SJCRH30 (cell line): Measurements from ENCODE around the gene PEG3. TPM values are rescaled to one million over a fixed set of nuclear protein-coding genes. Genes with fewer than 3 reads are reported as not detected.

Source experiments
- DNase-seq, 2 experiments: peaks; one replicate each; pipeline ENCODE4 v3.0.0-alpha.2; 2015 to 2020
- H3K27ac ChIP-seq: fragments of 250-450 bp; sonication (Bioruptor Pico); 2 replicates; pipeline ENCODE4 v1.5.1; 2020; ENCODE audit warnings: mild to moderate bottlenecking, moderate library complexity
- H3K27me3 ChIP-seq: fragments of 250-450 bp; sonication (Bioruptor Pico); 2 replicates; pipeline ENCODE4 v1.5.1; 2020; ENCODE audit warnings: mild to moderate bottlenecking, moderate library complexity
- H3K36me3 ChIP-seq: fragments of 250-450 bp; sonication (Bioruptor Pico); 2 replicates; pipeline ENCODE4 v1.5.1; 2020; ENCODE audit warnings: mild to moderate bottlenecking, moderate library complexity
- H3K4me1 ChIP-seq: fragments of 250-450 bp; sonication (Bioruptor Pico); 2 replicates; pipeline ENCODE4 v1.5.1; 2020; ENCODE audit warnings: mild to moderate bottlenecking, moderate library complexity
- H3K4me3 ChIP-seq: fragments of 250-450 bp; sonication (Bioruptor Pico); 2 replicates; pipeline ENCODE4 v1.5.1; 2020; ENCODE audit warnings: mild to moderate bottlenecking, moderate library complexity
- H3K9me3 ChIP-seq: fragments of 250-450 bp; sonication (Bioruptor Pico); replicated peaks from 2 replicates; pipeline ENCODE4 v1.5.1; 2020; ENCODE audit warnings: mild to moderate bottlenecking, moderate library complexity
- total RNA-seq: library from RNA; depleted of rRNA; stranded (reverse); fragments of >200 nt; shearing (Covaris generic); gene quantifications from 2 replicates; pipeline ENCODE4 v1.2.3, GENCODE V29; 2014

The PEG3 gene
- total RNA-seq, 1 experiment from 2014 or later = 501 TPM

DNA sequence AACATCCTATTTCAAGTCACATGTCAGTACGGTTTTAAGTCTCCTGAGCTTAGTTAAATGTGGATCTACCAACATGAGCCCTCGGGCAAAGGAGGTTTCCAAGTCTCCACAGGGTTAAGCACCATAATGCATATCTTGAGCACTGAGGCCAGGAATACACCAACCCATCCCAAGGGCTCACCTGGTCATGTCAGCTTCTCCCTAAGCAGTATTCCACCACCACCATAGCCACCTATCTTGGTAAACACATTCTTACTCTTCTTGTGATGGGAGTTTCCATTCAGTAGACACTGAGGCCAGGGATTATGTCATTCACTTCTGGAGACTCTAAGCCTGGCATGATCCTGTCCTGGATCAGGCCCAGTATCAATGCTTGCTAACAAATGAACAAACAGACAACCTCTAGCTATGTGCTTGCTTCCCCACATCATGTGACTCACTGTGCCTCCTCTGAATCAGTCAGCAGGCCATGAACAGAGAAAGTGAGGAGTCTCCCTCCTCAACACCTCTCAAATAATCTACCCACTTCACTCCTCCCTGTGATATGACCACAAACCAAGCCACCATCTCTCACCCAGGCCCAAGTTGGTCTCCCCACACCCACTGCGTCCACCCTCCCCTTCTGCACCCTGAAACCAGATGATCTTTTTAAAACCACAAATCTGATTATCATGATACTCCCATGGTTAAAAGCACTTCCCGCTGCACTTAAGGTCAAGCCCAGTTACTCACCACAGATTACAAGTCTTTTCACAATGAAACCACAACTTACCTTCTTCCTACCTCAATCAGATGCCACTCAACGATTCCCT lies 5.8 kb downstream of the PEG3 start:
- Histone ChIP-seq H3K36me3 (peaks cover 65% of the 10 kb centered on the region), H3K27ac (peak overlapping the region; percentile 40), H3K9me3 (peaks cover 2% of the 10 kb centered on the region; the same call in 1 of the 2 replicates), H3K4me3 (no peak overlapping the region), H3K27me3 (no peaks in the 10 kb centered on the region), H3K4me1 (peaks cover 28% of the 10 kb centered on the region)
- DNase-seq = peak; percentile 50 to 73

DNA sequence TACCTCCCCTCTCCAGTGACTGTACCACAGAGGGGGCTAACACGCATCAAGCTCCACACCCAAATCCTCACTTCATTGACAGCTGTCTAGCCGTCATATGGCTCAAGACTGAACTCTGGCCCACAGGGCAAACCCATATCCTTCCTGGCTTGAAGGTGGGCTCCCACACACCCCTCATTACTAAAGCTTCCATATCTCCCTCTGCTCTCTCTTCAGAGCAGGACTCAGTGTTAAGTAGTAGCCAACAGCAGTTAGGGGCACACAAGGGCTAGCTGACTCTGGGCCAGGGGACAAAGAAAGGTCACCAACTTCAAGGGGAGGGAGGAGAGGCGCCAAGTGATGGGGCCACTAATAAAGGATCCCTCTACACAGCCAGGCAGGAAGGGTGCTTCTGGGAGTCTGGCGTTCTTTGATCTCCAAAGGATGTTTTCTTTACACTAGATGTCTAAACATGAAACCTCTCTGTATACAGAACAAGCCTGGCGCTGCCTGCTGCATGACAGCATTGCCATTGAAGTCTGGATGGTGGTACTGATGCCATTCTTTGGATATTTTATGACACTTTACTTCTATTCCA lies 8.1 kb downstream of the PEG3 start:
- H3K9me3 ChIP-seq = peaks cover 2% of the 10 kb centered on the region; the same call in 1 of the 2 replicates
- peaks cover 28% of the 10 kb centered on the region for H3K4me1 ChIP-seq
- no peak overlapping the region for H3K27ac ChIP-seq
- no peaks in the 10 kb centered on the region for H3K27me3 ChIP-seq
- peaks cover 84% of the 10 kb centered on the region for H3K36me3 ChIP-seq
- no peak for DNase-seq
- H3K4me3 ChIP-seq = no peak overlapping the region

DNA sequence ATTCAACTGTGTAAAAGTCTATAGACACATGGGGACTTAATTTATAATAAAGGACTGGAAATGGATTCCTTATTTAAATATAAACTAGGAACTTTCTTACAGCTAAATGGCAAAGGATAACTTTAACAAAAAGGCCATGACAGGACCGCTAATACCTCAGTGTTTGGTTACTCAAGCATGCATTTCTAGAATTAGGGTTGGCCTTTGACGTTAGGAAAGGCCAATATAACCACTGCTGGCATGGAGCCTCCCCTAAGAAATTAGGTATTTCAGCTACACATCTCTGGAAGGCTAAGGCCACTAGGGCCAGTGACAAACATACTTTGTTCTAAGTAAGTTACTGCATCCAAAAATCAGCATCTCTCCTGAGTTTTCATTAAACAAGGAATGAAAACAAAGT lies 9.3 kb downstream of the PEG3 start:
- H3K9me3 ChIP-seq = peaks cover 2% of the 10 kb centered on the region; the same call in 1 of the 2 replicates
- H3K4me1 ChIP-seq = peaks cover 25% of the 10 kb centered on the region
- H3K27ac ChIP-seq = no peak overlapping the region
- H3K4me3 ChIP-seq = no peak overlapping the region
- no peak for DNase-seq
- peaks cover 94% of the 10 kb centered on the region for H3K36me3 ChIP-seq
- H3K27me3 ChIP-seq = no peaks in the 10 kb centered on the region

DNA sequence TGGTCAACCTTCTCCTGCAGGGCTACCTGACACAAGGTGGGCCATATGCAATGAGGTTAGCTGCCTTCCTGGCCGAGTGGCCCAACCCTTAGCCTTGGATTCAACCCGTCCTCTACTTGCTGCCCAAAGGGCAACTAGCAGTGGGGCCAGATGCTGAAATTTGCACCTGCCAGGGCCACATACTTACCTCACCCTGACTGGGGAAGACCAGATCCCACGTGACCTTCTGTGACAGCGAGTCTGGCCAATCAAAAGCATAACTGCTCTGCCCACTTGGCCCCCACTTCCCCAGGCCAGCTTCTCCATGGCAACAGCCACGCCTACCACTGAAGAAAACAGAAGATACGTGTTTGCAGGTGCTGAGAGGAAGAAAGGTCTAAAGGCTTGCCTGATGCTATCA lies 10.9 kb downstream of the PEG3 start:
- peaks cover 8% of the 10 kb centered on the region for H3K4me1 ChIP-seq
- DNase-seq = no peak
- no peak overlapping the region for H3K27ac ChIP-seq
- H3K27me3 ChIP-seq = no peaks in the 10 kb centered on the region
- H3K9me3 ChIP-seq = peaks cover 2% of the 10 kb centered on the region; the same call in 1 of the 2 replicates
- H3K4me3 ChIP-seq = no peak overlapping the region
- peaks cover 94% of the 10 kb centered on the region for H3K36me3 ChIP-seq

DNA sequence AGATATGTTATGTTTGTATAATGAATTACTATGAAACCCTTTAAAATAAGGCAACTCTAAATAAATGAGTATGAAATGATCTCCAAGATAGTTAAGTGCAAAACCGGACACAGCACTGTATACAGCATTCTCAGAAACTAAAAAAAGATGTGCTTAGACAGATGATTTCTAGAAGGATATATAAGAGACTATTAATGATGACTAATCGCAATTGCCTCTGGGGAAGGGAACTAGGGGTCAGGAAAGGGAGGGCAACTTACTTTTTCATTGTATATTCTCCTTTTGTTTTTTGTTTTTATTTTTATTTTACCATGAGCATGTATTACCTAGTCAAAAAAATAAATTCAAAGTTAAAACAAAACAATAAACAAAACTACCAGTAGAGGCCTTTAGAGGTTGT lies 12.8 kb downstream of the PEG3 start:
- Histone ChIP-seq H3K9me3 (no peaks in the 10 kb centered on the region; the same call in 1 of the 2 replicates), H3K27me3 (no peaks in the 10 kb centered on the region), H3K4me1 (peaks cover 3% of the 10 kb centered on the region; the same call in 1 of the 2 replicates), H3K27ac (no peak overlapping the region), H3K4me3 (no peak overlapping the region), H3K36me3 (peaks cover 94% of the 10 kb centered on the region)
- DNase-seq = no peak

DNA sequence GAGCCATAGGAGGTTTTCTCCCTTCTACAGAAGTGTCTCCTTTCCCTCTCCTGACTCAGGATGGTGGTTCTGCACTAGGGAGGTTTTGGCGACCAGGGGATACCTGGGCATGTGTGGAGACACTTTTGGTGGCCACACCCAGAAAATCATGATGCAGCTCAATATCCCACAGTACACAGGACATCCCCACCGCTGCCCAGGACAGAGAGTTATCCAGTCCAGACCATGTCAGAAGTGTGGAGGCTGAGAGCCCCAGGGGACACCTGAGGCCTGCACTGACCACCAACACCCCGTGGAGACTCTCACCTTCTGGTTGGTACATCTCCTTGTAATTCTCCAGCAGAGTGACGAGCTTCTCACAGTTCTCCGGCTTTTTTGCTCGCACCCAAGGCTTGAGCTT lies 16.6 kb downstream of the PEG3 start:
- Histone ChIP-seq H3K4me3 (no peak overlapping the region), H3K27ac (no peak overlapping the region), H3K4me1 (no peaks in the 10 kb centered on the region), H3K9me3 (peaks cover 5% of the 10 kb centered on the region; the same call in 1 of the 2 replicates), H3K36me3 (peaks cover 99% of the 10 kb centered on the region), H3K27me3 (no peaks in the 10 kb centered on the region)
- DNase-seq = no peak

DNA sequence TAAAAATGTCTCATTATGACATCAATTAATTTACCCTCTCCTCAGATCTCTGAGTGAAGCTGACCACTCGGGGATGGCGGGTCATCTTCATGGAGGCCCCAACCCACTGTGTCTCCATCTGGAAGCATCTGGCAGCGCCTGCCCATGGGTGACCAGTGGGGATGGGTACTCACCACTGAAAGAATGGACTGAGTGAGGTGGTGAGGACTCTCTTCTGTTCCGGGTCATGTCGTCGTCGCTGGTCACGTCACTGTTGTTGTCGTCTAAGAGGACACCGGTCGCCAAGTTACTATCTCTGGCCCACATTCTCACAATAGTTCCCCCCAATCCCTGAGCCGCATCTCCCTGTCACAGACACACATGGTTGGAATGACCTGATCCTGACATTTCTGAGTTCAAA lies 17.1 kb downstream of the PEG3 start:
- Histone ChIP-seq H3K9me3 (peaks cover 5% of the 10 kb centered on the region; the same call in 1 of the 2 replicates), H3K27me3 (no peaks in the 10 kb centered on the region), H3K4me1 (no peaks in the 10 kb centered on the region), H3K27ac (no peak overlapping the region), H3K4me3 (no peak overlapping the region), H3K36me3 (peaks cover 100% of the 10 kb centered on the region)
- no peak for DNase-seq

DNA sequence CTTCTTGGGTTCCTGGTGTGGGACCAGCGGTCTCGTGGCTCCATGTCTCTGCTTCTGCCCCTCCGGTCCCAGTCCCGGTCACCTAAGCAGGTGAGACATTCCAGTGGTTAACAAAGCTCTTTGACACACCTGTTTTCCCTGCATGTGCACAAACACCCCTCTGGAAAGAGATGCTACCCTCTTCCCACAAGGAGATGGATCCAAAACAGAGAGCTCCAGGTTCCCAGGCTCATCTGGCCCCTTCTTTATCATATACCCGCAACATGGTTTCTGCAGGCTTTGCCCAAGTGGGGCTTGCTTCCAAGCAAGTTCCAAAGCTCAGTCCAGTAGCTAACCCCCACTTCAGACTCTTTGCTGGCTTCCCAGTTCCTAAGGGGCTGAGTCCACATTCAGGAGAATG lies 17.8 kb downstream of the PEG3 start:
- Histone ChIP-seq H3K9me3 (0 out of 2 replicates have a peak, but pooled peaks cover 5% of the 10 kb centered on the region), H3K4me1 (no peaks in the 10 kb centered on the region), H3K27ac (no peak overlapping the region), H3K4me3 (no peak overlapping the region), H3K36me3 (peaks cover 100% of the 10 kb centered on the region), H3K27me3 (no peaks in the 10 kb centered on the region)
- no peak for DNase-seq

DNA sequence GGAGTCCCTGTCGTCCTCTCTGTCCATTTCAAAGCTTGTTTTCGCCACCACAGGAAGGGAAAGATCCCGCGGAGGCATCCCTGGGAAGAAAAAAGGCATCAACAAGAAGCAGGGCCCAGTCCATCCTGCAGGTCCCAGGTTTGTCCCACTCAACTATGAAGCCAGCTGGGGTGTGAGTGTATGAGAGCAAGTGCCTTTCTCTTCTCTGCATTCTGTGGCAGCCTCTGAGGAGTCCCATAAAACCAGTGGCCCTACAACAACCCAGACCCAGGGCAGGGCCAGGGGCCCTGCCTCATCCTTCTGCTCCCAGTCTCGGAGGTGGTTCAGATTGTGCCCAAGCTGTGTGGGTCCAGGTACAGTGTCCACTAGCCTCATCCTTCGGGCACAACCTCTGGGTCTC lies 18.9 kb downstream of the PEG3 start:
- no peak overlapping the region for H3K4me3 ChIP-seq
- no peaks in the 10 kb centered on the region for H3K27me3 ChIP-seq
- DNase-seq = no peak
- 0 out of 2 replicates have a peak, but pooled peaks cover 5% of the 10 kb centered on the region for H3K9me3 ChIP-seq
- peaks cover 100% of the 10 kb centered on the region for H3K36me3 ChIP-seq
- H3K4me1 ChIP-seq = no peaks in the 10 kb centered on the region
- no peak overlapping the region for H3K27ac ChIP-seq

DNA sequence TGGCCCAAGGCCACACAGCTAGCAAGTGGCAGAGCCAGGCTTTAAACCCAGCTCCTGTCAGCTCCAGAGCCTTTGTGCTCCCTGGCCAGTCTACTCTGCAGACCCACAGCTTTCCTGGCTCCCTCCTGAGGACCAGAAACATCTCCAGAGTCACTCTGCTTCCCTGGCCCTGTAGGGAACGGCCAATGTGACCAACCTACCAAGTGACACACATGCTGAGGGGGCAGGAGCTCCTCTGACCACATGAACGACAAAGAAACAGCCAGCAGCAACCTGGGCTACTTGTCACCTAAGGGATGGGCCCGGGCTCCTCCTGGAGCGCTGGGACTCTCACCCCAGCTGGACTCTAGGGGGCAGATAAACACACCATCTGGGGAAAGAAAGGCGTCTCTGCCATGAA lies 19.3 kb downstream of the PEG3 start:
- Histone ChIP-seq H3K27me3 (no peaks in the 10 kb centered on the region), H3K4me3 (no peak overlapping the region), H3K9me3 (0 out of 2 replicates have a peak, but pooled peaks cover 5% of the 10 kb centered on the region), H3K27ac (no peak overlapping the region), H3K36me3 (peaks cover 100% of the 10 kb centered on the region), H3K4me1 (no peaks in the 10 kb centered on the region)
- no peak for DNase-seq

DNA sequence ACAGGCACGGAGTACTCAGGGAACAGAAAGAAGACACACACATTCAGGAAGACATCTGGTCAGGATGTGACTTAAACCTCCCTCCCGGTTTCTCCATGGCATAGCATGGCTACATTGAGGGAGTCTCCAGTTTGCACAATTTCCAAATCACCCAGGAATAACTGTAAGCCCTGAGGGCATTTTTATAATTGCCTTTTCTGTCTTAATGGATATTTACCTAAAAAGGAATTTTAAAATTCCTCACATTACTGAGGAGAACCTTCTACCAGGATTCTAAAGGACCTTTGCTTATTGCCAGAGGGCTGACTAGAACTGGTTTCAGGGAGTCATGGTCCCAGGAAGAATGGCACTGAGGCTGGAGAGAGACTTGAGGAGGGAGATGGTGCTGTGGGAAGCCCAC lies 21.4 kb downstream of the PEG3 start:
- H3K27me3 ChIP-seq = no peaks in the 10 kb centered on the region
- H3K36me3 ChIP-seq = peaks cover 100% of the 10 kb centered on the region
- H3K9me3 ChIP-seq = 0 out of 2 replicates have a peak, but pooled peaks cover 5% of the 10 kb centered on the region
- no peak for DNase-seq
- H3K27ac ChIP-seq = no peak overlapping the region
- no peak overlapping the region for H3K4me3 ChIP-seq
- H3K4me1 ChIP-seq = no peaks in the 10 kb centered on the region

DNA sequence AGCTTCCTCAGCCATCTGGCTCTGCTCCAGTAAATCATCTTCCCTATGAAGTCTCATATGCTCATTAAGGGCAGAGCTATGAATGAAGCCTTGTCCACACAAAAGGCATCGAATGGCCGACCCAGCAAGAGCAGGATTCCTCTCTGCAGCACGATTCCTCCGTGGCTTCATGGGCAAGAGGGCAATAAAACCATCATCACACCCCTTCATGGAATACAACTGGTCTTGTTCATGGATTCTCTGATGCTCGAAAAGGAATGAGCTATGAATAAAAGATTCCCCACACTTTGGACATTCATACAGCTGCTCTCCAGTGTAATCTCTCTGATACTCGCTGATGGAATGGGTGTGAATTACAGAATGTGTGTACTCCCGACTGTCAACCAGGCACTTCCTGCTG lies 25.9 kb downstream of the PEG3 start:
- H3K27me3 ChIP-seq = no peaks in the 10 kb centered on the region
- 0 out of 2 replicates have a peak, but pooled peaks cover 4% of the 10 kb centered on the region for H3K9me3 ChIP-seq
- H3K4me3 ChIP-seq = no peak overlapping the region
- H3K36me3 ChIP-seq = peaks cover 98% of the 10 kb centered on the region
- no peak for DNase-seq
- no peaks in the 10 kb centered on the region for H3K4me1 ChIP-seq
- H3K27ac ChIP-seq = no peak overlapping the region

DNA sequence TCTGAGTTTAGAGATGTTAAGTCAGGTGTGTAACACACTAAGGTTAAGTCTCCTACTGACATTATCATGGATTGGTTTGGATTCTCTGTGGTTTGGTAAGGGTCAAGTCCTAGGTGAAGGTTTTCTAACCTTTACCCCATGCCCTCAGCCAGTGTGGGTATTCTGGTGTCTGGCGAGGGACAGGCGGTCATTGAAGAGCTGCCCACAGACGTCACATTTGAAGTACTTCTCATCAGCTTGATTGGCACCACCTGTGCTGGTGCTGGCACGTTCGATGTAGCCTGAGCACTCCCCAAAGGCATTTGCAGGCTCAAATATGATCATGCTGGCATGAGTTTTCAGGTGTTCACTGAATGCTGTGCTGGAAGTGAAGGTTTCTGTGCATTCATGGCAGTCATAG lies 27.0 kb downstream of the PEG3 start:
- H3K9me3 ChIP-seq = 0 out of 2 replicates have a peak, but pooled peaks cover 3% of the 10 kb centered on the region
- H3K4me3 ChIP-seq = no peak overlapping the region
- H3K4me1 ChIP-seq = no peaks in the 10 kb centered on the region; the same call in 1 of the 2 replicates
- no peak overlapping the region for H3K27ac ChIP-seq
- DNase-seq = no peak
- peaks cover 97% of the 10 kb centered on the region for H3K36me3 ChIP-seq
- H3K27me3 ChIP-seq = no peaks in the 10 kb centered on the region

DNA sequence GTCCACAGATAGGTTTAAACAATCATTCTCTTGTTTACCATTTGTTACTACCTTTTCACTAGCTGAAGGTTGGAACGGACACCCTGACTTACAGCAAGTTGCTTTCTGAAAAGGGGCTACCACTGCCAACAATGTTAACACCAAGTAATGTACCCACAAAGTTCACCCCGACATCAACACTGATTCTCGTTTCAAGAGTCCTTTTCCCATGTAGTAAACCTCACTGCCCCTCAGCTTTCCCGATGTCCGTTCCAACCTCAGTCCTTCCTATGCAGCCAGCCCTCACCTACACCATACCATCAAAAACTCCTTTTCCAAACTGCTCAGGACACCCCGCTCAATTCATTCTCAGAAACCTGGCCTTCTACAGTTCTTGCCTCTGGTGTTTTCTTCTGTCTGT lies 29.0 kb downstream of the PEG3 start:
- H3K27me3 ChIP-seq = no peaks in the 10 kb centered on the region

DNA sequence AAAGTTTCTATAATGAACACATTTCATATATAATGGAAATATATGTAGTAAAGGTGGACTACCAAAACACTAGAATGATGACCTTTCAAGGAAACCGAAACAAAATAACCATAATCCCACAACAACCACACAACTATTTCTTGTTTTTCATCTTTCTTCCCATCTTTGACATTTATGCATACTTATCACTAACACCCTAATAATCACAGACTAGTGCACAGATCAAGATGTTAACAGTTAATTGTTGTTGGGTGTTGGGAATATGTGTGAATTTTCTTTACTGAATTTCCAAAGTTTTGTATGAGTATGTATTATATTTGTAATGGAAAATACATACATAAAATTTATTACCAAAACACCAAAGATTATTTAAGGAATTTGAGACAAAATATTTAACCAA lies 30.3 kb downstream of the PEG3 start:
- Histone ChIP-seq H3K27ac (no peak overlapping the region), H3K9me3 (0 out of 2 replicates have a peak, but pooled peaks cover 11% of the 10 kb centered on the region), H3K4me1 (no peaks in the 10 kb centered on the region; the same call in 1 of the 2 replicates), H3K27me3 (no peaks in the 10 kb centered on the region), H3K36me3 (peaks cover 72% of the 10 kb centered on the region), H3K4me3 (no peak overlapping the region)
- no peak for DNase-seq

More for the DNA sequence above, 29.0 kb downstream of the PEG3 start:
- no peak for DNase-seq
- 0 out of 2 replicates have a peak, but pooled peaks cover 9% of the 10 kb centered on the region for H3K9me3 ChIP-seq
- H3K27ac ChIP-seq = no peak overlapping the region
- H3K4me3 ChIP-seq = no peak overlapping the region
- peaks cover 83% of the 10 kb centered on the region for H3K36me3 ChIP-seq
- H3K4me1 ChIP-seq = no peaks in the 10 kb centered on the region; the same call in 1 of the 2 replicates
